ENCODE data around the gene LARP4B. TPM values are rescaled to one million over a fixed set of nuclear protein-coding genes. Genes with fewer than 3 reads are reported as not detected.
A peak's percentile ranks its signal among the peaks of the same experiment; 100 is the strongest.

Gene LARP4B
- total and polyA plus RNA-seq, 2 of the 13 experiments (the other 11 are each of a cell fraction or from before 2014, with no cell fraction given): 19.5 to 30.2 TPM

- TF ChIP-seq ZNF773 (CRISPR knock-in tag; IDR thresholded peaks at IDR 0.05; ENCODE audit: borderline replicate concordance) (no peak), KDM2A (CRISPR knock-in tag; IDR thresholded peaks at IDR 0.05; ENCODE audit: borderline replicate concordance, low read depth) (no peak), GZF1 (CRISPR knock-in tag; IDR thresholded peaks at IDR 0.05) (no peak), ZNF12 (CRISPR knock-in tag; IDR thresholded peaks at IDR 0.05) (no peak), AGO2 (optimal IDR thresholded peaks at IDR 0.05; ENCODE audit: low read depth, low read length) (no peak), ZBTB7B (CRISPR knock-in tag; IDR thresholded peaks at IDR 0.05) (no peak), NFKB2 (CRISPR knock-in tag; IDR thresholded peaks at IDR 0.05; ENCODE audit: borderline replicate concordance) (no peak), MLX (CRISPR knock-in tag; IDR thresholded peaks at IDR 0.05) (no peak), CBX2 (IDR thresholded peaks at IDR 0.05; ENCODE audit: low read depth, low read length) (no peak), CBX2 (CRISPR knock-in tag; IDR thresholded peaks at IDR 0.05; ENCODE audit: low read depth) (peak; percentile 64; the same call in 1 of the 2 replicates), CENPX (CRISPR knock-in tag; IDR thresholded peaks at IDR 0.05) (no peak), ZBTB42 (CRISPR knock-in tag; IDR thresholded peaks at IDR 0.05) (no peak), TRIM24 (CRISPR knock-in tag; IDR thresholded peaks at IDR 0.05) (no peak), CERS6 (CRISPR knock-in tag; IDR thresholded peaks at IDR 0.05) (no peak), HCFC1 (IDR thresholded peaks at IDR 0.05; ENCODE audit: low read depth, low read length) (no peak), SRSF1 (optimal IDR thresholded peaks at IDR 0.05; ENCODE audit: low read depth, low read length) (no peak), HNF4A (CRISPR knock-in tag; IDR thresholded peaks at IDR 0.05) (no peak), MLXIP (CRISPR knock-in tag; IDR thresholded peaks at IDR 0.05; ENCODE audit: borderline replicate concordance) (no peak), SRY (CRISPR knock-in tag; IDR thresholded peaks at IDR 0.05) (0 out of 2 replicates have a peak, but pooled peaks have one; percentile 43), ARNT2 (CRISPR knock-in tag; IDR thresholded peaks at IDR 0.05; ENCODE audit: low read depth) (no peak)
- TF ChIP-seq, protein P1, sequence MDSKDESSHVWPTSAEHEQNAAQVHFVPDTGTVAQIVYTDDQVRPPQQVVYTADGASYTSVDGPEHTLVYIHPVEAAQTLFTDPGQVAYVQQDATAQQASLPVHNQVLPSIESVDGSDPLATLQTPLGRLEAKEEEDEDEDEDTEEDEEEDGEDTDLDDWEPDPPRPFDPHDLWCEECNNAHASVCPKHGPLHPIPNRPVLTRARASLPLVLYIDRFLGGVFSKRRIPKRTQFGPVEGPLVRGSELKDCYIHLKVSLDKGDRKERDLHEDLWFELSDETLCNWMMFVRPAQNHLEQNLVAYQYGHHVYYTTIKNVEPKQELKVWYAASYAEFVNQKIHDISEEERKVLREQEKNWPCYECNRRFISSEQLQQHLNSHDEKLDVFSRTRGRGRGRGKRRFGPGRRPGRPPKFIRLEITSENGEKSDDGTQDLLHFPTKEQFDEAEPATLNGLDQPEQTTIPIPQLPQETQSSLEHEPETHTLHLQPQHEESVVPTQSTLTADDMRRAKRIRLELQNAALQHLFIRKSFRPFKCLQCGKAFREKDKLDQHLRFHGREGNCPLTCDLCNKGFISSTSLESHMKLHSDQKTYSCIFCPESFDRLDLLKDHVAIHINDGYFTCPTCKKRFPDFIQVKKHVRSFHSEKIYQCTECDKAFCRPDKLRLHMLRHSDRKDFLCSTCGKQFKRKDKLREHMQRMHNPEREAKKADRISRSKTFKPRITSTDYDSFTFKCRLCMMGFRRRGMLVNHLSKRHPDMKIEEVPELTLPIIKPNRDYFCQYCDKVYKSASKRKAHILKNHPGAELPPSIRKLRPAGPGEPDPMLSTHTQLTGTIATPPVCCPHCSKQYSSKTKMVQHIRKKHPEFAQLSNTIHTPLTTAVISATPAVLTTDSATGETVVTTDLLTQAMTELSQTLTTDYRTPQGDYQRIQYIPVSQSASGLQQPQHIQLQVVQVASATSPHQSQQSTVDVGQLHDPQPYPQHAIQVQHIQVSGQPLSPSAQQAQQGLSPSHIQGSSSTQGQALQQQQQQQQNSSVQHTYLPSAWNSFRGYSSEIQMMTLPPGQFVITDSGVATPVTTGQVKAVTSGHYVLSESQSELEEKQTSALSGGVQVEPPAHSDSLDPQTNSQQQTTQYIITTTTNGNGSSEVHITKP (CRISPR knock-in tag; IDR thresholded peaks at IDR 0.05; ENCODE audit: low read depth): no peak
- TF ChIP-seq, protein P2, sequence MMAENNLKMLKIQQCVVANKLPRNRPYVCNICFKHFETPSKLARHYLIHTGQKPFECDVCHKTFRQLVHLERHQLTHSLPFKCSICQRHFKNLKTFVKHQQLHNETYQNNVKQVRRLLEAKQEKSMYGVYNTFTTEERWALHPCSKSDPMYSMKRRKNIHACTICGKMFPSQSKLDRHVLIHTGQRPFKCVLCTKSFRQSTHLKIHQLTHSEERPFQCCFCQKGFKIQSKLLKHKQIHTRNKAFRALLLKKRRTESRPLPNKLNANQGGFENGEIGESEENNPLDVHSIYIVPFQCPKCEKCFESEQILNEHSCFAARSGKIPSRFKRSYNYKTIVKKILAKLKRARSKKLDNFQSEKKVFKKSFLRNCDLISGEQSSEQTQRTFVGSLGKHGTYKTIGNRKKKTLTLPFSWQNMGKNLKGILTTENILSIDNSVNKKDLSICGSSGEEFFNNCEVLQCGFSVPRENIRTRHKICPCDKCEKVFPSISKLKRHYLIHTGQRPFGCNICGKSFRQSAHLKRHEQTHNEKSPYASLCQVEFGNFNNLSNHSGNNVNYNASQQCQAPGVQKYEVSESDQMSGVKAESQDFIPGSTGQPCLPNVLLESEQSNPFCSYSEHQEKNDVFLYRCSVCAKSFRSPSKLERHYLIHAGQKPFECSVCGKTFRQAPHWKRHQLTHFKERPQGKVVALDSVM (CRISPR knock-in tag; IDR thresholded peaks at IDR 0.05): no peak
Measured at GRCh38 chr10:964988-965417, 33.5 kb upstream of the LARP4B start (continued).
